Stimulated activated CD4-positive, alpha-beta T cell treated with anti-CD3 and anti-CD28 coated beads, Interleukin-1b, Interleukin-23, amount 100 ng/mL, for 4 hours (primary cell): ENCODE data around the gene PFDN2.
A peak's percentile ranks its signal among the peaks of the same experiment; 100 is the strongest.

Source experiments
- DNase-seq, 2 donors: peaks; one replicate each; pipeline ENCODE4 v3.0.0-alpha.2; 2020; ENCODE audit warnings: low read depth in 2 of 2

Gene PFDN2

DNA sequence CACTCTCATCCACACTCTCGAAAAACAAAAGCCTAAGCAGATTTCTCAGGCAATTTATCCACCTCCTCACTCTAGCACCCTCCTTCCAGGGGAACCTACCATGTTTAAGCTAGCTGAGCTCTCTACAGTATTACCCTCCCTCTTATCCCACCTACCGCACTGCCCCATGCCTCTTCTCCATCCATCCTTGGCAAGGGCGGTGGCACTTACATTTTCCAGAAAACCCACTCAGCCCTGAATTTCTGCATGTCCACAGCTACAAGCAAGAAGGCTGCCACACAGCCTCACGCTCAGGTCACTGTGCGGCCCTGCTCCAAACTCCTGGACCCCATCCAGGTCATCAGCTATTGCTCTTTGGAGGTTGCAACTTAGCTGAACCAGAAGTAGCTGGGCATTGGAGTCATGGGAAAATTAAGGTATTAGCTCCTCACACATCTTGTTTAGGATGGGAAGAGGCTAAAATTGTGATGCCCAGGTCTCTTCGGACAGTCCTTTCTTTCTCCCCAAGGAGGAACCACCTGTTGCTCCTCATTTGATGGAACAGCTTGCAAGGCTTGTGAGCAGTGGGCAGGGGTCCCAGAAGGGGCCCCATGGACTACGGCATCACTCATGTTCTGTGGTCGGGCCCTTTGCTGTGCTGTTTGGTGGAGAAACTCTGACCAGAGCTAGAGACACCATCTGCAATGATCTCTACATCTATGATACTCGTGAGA is 18.6 kb downstream of the PFDN2 start:
- no peak for DNase-seq

DNA sequence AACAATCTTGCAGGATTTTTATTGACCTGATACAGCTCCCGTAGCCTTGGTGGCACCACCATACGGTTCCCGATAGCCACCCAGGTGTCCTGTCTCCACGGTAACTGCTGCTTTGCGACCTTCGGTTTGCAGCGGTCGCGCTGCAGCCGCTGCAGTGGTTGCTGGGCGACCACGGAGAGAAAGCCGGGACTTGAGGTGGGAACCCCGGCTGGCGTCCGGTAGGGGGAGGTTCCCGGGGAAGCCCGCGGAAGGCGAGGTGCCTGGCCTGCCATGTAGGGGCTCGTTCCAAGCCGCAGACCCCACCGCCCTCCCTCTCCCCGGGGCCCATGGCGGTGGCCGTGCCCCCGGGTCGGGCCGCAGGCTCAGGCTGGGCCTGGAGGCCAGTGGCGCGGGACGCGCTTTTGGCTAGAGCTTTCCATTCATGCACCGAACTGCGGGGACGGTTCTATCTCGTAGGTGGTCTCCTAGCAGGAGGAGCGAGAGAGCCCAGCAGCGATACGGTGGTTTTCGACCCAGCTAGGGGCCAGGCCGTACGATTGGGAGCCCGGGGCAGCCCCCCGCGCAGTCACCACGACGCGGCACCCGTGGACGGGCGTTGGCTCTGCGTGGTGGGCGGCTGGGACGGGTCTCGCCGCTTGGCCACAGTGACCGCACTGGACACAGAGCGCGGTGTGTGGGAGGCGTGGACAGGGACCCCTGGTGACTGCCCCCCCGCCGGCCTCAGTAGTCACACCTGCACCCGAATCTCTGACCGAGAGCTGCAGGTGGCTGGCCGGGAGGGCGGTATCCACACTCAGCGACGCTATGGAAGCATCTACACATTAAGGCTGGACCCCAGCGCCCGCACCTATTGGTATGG is 19.4 kb downstream of the PFDN2 start, which contains the start of gene KLHDC9:
Gene KLHDC9 (plus strand): TSS at position 152 of the 859 bp plus-strand sequence. CDS start 175 bp downstream, at position 327.
- peak; percentile 22 to 40 for DNase-seq

DNA sequence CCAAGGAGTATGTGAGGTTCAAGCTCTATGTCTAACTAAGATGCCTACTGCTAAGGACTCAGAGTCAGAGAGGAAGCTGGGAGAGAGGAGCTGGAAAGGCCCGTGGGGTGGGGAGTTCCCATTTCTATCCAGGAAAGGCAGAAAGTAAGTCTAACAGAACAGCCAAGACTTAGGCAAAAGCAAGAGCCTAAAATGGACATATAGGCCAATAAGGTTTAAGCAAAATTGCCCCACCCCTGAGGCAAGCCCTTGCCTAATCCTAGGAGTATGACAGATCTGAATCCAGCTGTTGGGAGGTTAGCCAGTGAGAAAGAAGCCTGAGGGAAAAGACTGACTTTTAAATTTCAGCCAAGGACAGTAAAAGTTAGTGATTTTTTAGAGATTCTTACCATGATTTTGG is 21.3 kb downstream of the PFDN2 start:
- no peak for DNase-seq

- DNase-seq, result no peak
Measured at GRCh38 chr1:161096015-161096414, 21.8 kb downstream of the PFDN2 start.

GRCh38 chr1:161095230-161095629 is 22.6 kb downstream of the PFDN2 start:
- DNase-seq, result no peak

GRCh38 chr1:161094481-161094880 is 23.4 kb downstream of the PFDN2 start:
- no peak for DNase-seq

DNA sequence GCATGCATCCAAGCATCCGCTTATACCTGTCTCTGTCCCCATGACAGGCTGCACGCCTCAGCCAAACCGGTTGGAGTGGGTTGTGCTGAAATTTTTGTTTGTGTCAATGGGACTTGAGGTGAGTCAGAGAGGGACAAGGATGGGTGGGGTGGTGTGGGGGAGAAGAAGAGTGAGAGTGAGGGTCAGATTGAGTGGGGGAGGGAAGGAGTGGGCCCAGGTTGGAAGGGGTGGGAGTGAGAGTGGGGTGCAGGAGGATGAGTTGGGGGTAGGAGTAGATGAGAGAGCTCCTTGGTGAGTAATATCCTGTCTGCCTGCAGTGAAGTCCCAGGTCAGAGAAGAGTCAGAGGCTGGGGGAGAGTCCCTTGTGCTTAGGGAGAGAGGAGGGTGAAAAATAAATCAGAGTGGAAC is 25.2 kb downstream of the PFDN2 start:
- DNase-seq, result peak; percentile 27 to 39

- DNase-seq, result no peak
Measured at GRCh38 chr1:161091796-161092507, 25.9 kb downstream of the PFDN2 start.

DNA sequence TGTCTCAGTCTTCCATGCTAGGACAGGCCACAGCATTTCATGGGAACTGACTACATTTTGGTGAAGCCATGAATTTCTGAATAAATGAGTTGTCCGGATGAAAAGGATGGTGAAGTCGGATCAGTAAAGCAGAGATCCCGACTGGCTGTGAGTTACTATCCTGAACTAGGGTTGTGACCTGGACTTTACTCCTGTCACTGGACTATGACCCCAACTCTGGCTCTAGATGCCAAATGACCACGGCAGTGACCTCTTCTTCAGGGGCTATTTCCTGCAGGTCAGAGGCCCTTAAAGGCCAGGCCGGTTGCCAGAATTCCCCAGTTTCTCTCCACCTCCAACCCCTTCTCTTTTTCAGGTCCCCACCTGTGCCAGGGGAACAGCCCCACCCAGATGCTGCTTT is 26.7 kb downstream of the PFDN2 start:
- DNase-seq, result no peak

- no peak for DNase-seq
Measured at GRCh38 chr1:161090617-161091016, 27.2 kb downstream of the PFDN2 start.

DNA sequence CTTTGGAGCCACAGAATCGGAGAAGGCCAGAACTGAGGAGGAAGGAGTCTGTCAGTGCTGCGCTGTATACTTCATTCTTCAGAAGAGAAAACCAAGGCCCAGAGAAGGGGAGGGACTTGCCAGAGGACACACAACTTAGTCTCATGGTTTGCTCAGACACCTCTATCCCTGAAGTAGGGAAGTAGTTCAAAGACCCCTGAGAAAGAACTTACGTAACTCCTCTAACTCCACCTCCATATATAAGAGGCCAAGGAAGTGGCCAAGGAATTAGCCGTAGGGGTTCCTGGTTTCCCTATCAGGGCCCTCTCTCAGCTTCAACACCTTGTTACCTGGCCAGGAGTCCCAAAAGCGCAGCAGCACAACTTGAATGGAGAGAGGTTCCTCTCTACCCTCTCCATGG is 27.9 kb downstream of the PFDN2 start:
- no peak for DNase-seq

DNA sequence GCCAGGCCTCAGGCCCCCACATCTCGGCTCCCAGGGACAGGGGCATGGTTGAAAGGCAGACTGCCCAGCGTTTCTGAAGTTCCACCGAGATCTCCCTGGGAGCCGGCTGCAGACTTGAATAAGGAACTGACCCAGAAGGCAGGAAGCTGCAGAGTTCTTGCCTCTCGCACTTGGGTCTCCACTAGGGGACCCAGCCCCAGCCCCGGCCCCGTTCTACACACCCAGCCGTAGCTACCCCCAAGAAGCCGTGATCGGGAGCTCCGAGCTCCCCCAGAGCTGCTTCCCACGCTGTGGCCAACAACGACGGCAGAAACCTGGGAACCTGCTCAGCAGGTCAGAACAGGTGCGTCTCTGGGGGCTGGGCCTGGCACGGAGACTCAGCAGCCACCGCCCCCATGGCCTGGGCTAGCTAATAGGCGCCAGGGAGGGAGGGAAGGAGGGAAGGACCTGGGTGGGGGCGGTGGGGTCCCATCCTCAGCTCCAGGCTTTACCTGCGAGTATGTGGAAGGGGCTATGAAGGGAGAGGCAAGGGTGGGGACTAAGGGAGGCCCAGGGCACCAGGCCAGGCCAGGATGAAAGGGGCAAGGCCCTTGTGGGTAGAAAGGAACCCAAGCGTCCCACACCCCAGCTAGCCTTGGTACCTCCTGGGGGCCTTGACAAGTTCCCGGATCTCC is 28.4 kb downstream of the PFDN2 start, which contains the start of gene NECTIN4:
Gene NECTIN4 (minus strand): TSS at position 308 of the 674 bp plus-strand sequence. CDS start 262 bp downstream, at position 46.
- DNase-seq, result no peak

DNA sequence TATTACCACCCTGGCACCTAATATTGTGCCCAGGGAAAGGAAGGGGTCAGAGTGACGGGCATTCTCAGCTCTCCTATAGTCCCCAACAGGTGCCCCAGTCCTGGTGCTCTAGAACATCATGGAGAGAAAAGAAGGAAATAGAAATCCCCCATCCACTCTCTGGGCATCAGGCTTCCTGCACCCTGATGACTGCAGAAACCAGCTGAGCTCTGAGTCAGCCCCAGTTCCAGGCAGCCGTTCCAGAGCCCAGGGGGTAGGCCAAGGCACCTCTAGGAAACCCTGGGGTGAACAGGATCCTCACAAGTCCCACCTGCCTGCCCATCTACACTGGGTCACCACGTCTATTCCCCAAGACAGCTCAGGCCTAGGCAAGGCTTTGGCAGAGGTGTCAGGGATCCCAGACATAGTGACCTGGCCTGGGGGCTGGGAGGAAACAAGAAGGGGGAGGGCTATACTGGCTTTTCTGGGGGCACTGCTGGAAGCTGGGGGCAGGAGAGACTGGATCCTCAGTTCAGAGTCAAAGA is 29.2 kb downstream of the PFDN2 start:
- no peak for DNase-seq

DNA sequence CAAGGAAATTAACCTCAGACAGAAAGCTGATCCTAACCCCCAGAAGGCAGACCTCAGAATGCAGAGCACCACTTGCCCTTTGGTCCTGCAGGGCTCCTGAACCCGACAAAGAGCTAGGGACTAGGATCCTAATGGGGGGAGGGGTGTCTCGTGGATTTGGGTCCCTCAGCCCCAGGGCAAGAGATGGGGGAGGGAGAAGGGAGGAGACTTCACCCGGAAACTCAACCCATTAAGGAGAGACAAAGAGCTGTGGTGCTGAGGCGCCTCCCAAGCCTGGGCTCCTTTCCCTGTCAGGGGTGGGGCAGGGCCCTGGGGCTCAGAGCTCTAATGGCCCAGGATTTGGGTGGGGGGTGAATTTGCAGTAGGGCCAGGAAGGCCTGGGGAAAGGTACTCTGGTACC is 31.4 kb downstream of the PFDN2 start:
- DNase-seq, result no peak

DNA sequence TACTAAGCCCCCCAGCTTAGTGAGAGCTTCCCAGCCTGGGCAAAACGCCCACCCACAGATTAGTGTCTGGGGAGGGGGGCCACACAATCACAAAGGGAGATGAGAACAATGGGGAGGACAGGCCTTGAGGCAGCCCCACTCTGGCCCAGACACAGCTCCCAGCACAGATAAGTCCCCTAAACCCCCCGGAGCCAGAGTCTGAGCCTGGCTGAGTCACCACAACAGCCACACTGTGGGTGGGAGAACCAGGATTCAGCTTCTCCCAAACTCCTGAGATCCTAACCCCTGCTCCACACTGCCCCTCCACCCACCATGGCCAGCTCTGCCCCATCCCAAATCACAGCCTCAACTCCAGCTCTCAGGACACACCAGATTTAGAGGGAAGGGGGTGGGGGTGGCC is 32.7 kb downstream of the PFDN2 start:
- no peak for DNase-seq

GRCh38 chr1:161084597-161084988 is 33.2 kb downstream of the PFDN2 start:
- no peak for DNase-seq

GRCh38 chr1:161083748-161084596 is 33.9 kb downstream of the PFDN2 start:
- no peak for DNase-seq

DNA sequence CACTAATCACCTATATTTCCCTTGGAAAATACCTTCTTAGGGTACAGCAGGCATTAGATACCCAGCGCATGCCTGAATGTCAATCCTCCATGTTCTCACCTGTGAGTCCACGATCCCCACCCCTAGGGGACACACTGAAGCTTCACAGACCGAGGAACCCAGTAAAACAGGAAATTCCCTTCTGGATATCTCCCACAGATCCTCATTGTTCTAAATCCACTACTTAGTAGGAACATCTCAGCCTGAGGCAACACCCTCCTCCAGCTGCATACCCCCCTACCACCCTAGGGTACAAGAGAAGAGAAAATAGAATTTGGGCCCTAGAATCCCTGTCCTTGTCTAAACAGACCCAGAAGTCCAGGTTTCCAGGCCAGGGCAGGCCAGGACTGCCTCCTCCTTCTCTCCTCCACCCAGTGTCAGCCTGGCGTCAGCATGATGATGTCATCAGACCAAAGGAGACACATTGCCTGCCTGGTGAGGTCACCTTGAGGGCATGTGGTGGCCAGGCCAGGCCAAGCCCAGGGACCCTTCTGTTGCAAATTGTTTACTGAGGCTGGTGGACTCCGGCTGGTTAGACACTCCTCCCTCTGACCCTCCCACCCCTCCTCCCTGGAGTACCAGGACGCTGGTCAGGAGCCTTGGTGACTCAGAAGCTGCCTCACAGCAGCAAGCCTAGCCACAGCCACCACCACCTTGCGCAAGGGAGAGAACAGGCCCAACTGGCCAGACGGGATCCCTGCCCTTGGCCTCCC is 34.7 kb downstream of the PFDN2 start:
- DNase-seq, result no peak

GRCh38 chr1:161082483-161082882 is 35.4 kb downstream of the PFDN2 start:
- no peak for DNase-seq

- no peak for DNase-seq
Measured at GRCh38 chr1:161081519-161081918, 36.3 kb downstream of the PFDN2 start.
